ENCODE results near the gene PCDH9.
A peak's percentile ranks its signal among the peaks of the same experiment; 100 is the strongest.

PCDH9 gene

DNA sequence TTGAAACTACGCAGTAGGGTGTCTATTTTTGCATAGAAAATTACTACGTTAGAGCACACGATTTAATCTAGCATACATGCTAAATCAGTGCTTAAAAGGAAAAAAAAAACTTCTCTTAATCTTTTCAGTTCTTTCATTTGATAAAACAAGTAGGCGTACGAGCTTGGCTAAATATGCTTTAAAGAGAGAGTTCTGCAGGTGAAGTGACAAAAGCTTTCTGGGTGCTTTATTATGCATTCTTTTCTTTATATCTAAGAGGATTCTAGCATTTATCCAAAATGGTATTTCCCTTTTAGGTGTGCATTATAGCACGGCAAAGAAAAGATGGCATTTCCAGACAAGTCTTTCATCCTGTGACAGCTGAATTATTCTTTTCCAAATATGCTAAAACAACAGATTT is 281.2 kb downstream of the PCDH9 start:
- Histone ChIP-seq H3K36me3 (replicated peaks) (no peaks in the 10 kb centered on the region), H3K27ac (no peak overlapping the region), H3K4me3 (ENCODE audit: low read depth, low read length) (no peak overlapping the region), H3K27me3 (replicated peaks) (no peaks in the 10 kb centered on the region)
- DNase-seq: no peak
- in situ Hi-C loops (cut with HindIII; ENCODE audit: low pct_ligation_motif_present, low sequenced_read_pairs): no loop called here
- TF ChIP-seq, protein P1, sequence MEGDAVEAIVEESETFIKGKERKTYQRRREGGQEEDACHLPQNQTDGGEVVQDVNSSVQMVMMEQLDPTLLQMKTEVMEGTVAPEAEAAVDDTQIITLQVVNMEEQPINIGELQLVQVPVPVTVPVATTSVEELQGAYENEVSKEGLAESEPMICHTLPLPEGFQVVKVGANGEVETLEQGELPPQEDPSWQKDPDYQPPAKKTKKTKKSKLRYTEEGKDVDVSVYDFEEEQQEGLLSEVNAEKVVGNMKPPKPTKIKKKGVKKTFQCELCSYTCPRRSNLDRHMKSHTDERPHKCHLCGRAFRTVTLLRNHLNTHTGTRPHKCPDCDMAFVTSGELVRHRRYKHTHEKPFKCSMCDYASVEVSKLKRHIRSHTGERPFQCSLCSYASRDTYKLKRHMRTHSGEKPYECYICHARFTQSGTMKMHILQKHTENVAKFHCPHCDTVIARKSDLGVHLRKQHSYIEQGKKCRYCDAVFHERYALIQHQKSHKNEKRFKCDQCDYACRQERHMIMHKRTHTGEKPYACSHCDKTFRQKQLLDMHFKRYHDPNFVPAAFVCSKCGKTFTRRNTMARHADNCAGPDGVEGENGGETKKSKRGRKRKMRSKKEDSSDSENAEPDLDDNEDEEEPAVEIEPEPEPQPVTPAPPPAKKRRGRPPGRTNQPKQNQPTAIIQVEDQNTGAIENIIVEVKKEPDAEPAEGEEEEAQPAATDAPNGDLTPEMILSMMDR (IDR thresholded peaks at IDR 0.05; ENCODE audit: low read depth, low read length, missing control alignments): no peak

DNA sequence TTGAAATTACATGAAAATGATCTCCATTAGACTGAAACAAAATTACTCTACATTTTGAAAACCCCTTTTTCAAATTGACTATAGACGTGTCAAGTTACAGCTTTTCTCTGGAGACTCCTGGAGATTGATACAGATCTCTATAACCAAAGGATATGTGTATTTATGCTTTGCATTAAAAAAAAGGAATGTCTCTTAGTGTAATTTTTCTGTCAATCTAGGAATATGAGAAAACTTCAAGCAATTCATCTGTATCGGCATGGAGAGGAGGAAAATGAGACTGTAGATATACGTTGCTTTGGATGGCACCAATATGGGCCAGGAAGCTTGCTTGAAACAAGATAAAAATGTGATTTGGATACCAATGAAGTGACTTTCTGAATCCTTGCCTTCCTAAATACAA is 286.6 kb downstream of the PCDH9 start:
- Histone ChIP-seq H3K4me3 (ENCODE audit: low read depth, low read length) (no peak overlapping the region), H3K27me3 (replicated peaks) (no peaks in the 10 kb centered on the region), H3K36me3 (replicated peaks) (no peaks in the 10 kb centered on the region), H3K27ac (no peak overlapping the region)
- DNase-seq: no peak
- TF ChIP-seq, protein P1 (IDR thresholded peaks at IDR 0.05; ENCODE audit: low read depth, low read length, missing control alignments): no peak
- in situ Hi-C loops (cut with HindIII; ENCODE audit: low pct_ligation_motif_present, low sequenced_read_pairs): no loop called here

DNA sequence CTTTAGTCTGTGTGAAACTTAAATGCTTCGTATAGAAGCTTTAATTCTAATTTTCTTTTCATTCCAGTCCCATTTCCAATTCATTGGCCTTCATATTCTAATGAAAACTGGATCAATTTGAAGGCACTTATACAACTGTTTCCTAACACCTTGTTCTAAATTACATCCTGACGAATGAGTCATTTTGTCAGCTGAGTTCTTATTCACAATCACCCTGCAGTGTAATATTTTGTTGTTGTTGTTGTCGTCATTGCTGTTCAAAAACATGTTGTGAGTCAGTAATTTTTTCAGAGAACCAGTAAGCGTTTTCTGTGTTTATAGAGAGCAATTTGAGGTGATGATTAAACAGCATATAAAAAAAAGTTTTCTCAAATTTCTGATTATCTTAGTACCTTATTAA is 290.0 kb downstream of the PCDH9 start:
- no peak overlapping the region for H3K4me3 ChIP-seq (ENCODE audit: low read depth, low read length)
- TF ChIP-seq, protein P1 (IDR thresholded peaks at IDR 0.05; ENCODE audit: low read depth, low read length, missing control alignments): no peak
- no peaks in the 10 kb centered on the region for H3K27me3 ChIP-seq (replicated peaks)
- no peak for DNase-seq
- no peaks in the 10 kb centered on the region for H3K36me3 ChIP-seq (replicated peaks)
- in situ Hi-C loops (cut with HindIII; ENCODE audit: low pct_ligation_motif_present, low sequenced_read_pairs): no loop called here
- no peak overlapping the region for H3K27ac ChIP-seq

DNA sequence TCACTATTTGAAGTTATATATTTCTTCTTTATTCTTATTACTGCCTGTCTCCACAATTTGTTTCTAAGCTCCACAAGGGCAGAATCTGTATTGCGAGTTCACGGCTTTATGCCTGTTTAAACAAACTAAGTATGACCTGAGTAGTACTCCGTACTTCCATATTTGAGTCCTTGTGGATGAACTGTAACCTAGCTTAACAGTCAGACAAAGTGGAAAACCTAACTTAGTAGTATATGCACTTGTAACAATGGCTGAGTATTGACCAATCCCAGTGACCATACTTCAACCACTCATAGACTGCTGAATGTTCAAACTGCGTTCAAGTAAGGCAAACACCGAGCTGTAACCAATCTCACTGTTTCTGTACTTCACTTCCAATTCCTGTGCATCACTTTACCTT is 292.7 kb downstream of the PCDH9 start:
- TF ChIP-seq, protein P1 (IDR thresholded peaks at IDR 0.05; ENCODE audit: low read depth, low read length, missing control alignments): no peak
- in situ Hi-C loops (cut with HindIII; ENCODE audit: low pct_ligation_motif_present, low sequenced_read_pairs): no loop called here

DNA sequence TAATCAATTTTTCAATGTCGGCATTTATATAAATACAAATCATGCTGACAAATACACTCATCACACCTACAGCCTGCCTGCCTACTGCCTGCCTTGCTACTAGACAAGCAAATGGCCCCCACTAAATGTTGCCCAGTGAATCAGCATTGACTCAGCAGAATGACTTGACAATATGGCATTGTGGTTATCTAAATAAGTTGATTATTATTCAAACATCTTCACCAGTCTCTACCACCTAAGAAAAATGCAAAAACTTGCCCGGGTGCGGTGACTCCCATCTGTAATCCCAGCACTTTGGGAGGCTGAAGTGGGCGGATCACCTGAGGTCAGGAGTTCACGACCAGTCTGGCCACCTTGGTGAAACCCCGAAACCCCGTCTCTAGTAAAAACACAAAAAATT is 296.1 kb downstream of the PCDH9 start:
- in situ Hi-C loops (cut with HindIII; ENCODE audit: low pct_ligation_motif_present, low sequenced_read_pairs): no loop called here
- TF ChIP-seq, protein P1 (IDR thresholded peaks at IDR 0.05; ENCODE audit: low read depth, low read length, missing control alignments): no peak
- Histone ChIP-seq H3K27ac (peak overlapping the region; percentile 66), H3K4me3 (ENCODE audit: low read depth, low read length) (peak overlapping the region; percentile 9), H3K36me3 (replicated peaks) (no peaks in the 10 kb centered on the region), H3K27me3 (replicated peaks) (no peaks in the 10 kb centered on the region)
- DNase-seq: peak; percentile 86

More for the DNA sequence above, 292.7 kb downstream of the PCDH9 start:
- no peaks in the 10 kb centered on the region for H3K36me3 ChIP-seq (replicated peaks)
- no peak overlapping the region for H3K27ac ChIP-seq
- DNase-seq: no peak
- H3K4me3 ChIP-seq (ENCODE audit: low read depth, low read length): no peak overlapping the region
- H3K27me3 ChIP-seq (replicated peaks): no peaks in the 10 kb centered on the region

DNA sequence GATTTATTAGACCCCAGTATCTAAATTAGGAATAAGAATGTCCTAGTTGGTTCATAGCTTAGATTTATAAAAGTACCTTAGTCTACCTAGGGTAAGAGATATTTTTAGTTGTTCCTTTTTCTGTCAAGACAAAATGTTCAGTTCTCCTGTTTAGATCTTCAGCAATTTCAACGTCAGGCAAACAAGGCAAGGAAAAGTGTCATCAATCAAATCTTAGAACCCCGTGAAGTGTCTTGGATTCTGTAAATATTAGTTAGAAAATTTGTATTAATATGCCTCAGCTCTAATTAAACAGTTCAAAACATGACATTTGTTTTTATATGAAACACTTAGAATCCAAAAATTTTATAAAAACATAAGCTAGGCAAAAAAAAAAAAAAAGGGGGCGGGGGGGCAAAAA is 296.6 kb downstream of the PCDH9 start:
- H3K27ac ChIP-seq: no peak overlapping the region
- no peak for DNase-seq
- in situ Hi-C loops (cut with HindIII; ENCODE audit: low pct_ligation_motif_present, low sequenced_read_pairs): no loop called here
- H3K27me3 ChIP-seq (replicated peaks): no peaks in the 10 kb centered on the region
- no peaks in the 10 kb centered on the region for H3K36me3 ChIP-seq (replicated peaks)
- no peak overlapping the region for H3K4me3 ChIP-seq (ENCODE audit: low read depth, low read length)
- TF ChIP-seq, protein P1 (IDR thresholded peaks at IDR 0.05; ENCODE audit: low read depth, low read length, missing control alignments): no peak

All from brain microvascular endothelial cell (primary cell).